GM19239 (cell line): ENCODE results near the gene TSEN2.
"Not testable (repeated sequence)": the region's sequence is repeated elsewhere in the genome, so short reads cannot be mapped to it uniquely, and the experiment has no call there.

Source experiments
- DNase-seq: peaks from one replicate; pipeline ENCODE4 v3.0.0; 2011; ENCODE audit warnings: low spot score; ENCODE audit not compliant: insufficient read length
- FAIRE-seq: peaks from 2 replicates; lab custom pipeline; 2011; peaks lifted over from hg19 to GRCh38; lab: Jason Lieb, UNC

Gene TSEN2

DNA sequence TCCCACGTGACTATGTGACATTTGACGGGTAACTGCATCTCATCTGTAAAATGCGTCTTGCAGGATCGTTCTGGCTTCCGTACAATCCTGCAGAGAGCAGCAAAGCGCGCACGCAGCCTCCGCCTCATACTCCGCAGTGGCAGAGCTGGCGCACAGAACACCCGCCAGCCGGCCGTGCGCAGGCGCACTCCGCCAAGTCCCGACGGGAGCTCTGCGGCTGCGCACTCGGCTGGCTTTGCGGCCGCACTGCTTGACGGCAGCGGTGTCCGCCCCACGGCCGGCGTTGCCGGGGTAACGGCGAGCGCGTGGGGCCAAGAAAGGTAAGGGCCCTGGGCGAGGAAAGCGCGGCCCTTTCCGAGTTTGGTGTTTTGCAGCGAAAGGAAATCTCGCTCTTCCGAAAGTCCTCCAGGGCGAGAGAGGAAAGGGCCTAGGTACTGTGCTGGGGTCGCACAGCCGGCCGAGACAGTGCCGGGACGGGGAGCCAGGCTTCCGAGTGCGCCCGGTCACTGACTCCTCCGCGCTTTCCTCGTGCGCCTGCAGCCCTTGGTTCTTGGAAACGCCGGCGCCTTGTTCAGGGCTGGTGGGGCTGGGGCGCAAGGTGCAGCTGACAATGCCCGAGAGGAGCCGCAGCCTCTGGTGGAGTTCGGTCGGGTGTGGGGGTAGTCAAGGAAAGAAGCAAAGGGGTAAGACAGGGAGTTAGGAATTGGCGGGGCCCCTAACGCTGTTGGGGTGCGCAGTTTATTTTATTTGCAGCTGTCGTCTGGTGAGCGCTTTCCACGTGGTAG is at the start of gene TSEN2:
TSS of gene TSEN2 (plus strand) at position 283 of the 785 bp plus-strand sequence. CDS start 5,321 bp downstream, outside the sequence.
- peak; percentile 90 for DNase-seq
- peak; percentile 94 for FAIRE-seq

DNA sequence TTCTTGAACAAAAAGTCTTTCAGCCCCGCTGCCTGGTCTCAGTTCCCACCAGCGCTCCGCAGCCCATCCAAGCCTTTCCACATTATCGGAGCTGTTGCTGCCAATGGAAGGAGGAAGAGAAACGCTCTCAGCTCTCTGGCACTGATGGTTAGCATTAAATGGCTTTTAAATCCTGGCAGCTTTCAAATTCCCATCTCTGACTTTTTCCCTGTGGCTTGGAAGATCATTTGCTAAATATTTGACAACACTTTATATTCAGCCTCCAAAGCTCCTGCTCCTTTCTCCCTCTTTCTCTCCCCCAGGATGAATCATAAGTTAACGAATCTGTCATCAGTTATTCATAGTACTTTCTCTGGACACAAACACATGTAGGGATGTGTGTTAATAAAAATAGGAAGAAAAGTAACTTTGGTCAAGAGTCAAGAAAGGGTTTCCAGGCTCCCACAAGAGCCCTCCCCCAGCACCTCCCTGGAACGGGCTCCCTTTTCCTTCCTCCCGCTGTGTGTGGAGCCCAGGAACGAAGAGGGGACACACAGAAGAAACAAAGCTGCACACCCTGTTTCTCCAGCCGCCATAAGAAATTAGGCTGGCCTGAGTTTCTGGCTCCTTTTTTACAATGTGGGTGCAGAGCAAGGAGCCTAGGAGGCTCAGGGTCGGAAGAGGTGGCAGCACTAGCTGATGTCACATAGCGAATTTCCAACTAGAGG is 47.6 kb upstream of the TSEN2 start:
- FAIRE-seq (no peak), DNase-seq (no peak)

DNA sequence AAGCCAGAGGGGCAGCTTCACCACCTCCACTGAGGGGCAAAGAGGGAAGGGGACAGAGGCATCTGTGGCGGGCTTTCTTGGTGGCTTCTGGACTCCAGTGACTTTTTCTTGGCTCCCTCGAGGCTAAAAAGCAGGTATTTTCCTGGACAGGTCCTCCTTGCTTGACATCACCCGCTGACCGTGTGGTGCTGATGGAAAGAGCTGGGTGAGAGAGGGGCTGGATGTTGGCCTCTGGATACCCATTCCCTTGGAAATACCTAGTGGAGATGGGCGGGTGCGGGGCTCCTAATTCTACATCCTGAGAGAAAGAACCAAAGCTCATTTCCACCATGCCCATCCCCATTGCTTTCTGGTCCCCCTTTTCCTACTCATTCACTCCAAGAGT is 47.1 kb upstream of the TSEN2 start:
- no peak for DNase-seq

DNA sequence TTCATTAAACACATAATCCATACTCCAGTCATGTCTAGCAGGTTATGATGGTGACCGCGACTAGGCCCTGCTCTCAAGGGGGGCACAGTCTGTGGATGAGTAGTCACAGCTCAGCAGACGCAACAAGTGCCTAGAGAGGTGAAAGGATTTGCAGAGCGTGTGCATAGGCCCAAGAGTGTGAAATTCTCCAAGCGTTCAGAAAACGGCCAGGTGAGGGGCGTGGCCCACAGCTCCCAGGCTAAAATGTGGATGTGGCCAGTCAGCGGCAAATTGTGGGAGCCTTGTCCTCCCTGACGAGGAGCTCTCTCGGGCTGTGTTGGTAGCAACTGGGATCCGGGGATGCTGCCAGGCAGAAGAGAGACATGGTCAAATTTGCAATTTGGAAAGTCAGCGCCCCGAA is 46.4 kb upstream of the TSEN2 start:
- DNase-seq (no peak), FAIRE-seq (no peak)

More for the DNA sequence above, 47.1 kb upstream of the TSEN2 start:
- no peak for FAIRE-seq

DNA sequence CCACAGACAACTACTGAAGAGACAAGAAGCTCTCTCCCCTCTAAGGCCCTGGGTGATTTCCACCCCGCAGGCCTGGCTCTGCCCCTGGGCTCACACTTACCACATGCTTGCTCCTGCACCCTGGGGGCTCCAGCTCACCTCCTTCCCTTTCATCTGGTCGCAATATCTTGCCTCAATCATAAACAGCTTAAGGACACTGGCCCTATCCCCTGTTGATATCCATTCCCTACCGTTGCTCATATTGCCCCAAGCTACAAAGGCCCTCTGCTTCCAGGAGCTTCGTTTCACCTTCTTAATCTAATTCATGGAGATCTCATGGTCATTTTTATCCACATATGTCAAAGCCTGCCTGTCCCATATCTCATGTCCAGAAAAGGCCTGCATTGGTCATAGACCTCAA is 46.0 kb upstream of the TSEN2 start:
- no peak for FAIRE-seq
- DNase-seq = no peak

DNA sequence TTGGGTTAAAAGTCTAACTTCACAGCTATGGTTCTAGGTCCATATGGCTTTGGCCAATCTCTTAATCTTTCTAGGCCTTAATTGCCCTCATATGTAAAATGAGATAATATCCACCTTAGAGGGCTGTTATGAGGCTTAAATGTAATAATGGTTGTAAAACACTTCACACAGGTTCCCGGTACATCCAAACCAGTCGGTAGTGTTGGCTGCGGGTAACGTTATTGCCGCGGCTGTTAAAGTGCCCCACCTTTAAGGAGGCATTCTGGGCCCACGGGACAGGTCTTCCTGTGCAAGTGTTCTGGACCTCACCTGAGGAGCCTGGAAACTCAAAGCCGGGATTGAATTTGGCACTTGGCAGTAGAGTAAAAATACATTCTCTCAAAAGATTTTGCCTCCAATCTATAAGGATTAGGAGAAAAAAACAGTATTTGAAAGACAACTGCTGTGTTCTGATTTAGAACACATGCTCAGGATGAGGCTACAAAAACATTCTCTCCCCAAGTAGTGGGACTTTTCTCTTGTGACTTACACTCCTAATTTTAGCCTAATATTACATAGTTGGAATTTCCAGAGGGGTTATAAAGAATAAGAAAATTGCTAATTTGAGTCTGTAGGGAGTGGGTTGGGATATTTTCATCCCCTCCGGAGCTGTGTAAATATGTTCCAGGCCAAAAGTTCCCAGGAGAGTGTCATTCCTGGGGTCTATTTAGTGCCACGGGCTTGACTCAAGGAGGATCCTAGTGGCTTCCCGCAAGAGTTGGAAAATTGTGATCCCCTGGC is 44.9 kb upstream of the TSEN2 start:
- no peak for DNase-seq
- FAIRE-seq = no peak

DNA sequence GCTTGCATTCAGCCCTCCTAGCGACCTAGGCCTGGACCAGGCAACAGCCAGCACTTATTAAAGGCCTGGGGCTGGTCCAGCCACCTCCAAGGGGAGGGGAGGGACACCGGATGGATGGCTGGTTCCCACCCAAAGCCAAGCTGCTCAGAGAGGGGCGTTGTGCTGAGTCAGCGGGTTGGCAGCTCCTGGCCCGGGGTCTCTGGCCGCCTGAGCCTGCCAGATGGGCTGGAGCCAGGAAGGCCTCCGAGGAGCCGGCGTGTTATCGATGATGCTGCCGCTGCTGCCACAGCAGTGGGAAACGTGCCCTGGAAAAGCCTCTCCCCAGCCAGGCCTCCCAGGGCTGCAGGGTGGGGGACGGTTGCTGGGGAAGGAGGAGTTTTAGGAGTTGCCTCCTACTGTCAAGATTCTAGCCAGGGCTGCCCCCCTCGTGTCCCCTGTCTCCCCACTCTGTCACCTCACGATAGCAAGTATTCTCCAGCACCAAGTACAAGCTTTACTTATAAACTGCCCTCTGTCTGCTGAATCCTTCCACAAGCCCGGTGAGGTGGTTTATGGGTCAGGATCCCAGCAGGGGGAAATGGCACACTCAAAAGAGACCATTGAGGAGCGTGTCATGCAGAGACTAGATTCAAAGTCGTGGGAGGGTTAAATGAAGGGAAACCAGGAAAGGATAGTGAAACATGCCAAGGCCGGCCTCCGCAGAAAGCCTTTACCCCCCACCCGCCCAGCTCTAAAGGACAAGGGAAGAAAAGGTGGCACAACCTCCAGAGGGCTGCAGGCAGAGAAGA is 43.2 kb upstream of the TSEN2 start:
- FAIRE-seq (no peak), DNase-seq (no peak)

DNA sequence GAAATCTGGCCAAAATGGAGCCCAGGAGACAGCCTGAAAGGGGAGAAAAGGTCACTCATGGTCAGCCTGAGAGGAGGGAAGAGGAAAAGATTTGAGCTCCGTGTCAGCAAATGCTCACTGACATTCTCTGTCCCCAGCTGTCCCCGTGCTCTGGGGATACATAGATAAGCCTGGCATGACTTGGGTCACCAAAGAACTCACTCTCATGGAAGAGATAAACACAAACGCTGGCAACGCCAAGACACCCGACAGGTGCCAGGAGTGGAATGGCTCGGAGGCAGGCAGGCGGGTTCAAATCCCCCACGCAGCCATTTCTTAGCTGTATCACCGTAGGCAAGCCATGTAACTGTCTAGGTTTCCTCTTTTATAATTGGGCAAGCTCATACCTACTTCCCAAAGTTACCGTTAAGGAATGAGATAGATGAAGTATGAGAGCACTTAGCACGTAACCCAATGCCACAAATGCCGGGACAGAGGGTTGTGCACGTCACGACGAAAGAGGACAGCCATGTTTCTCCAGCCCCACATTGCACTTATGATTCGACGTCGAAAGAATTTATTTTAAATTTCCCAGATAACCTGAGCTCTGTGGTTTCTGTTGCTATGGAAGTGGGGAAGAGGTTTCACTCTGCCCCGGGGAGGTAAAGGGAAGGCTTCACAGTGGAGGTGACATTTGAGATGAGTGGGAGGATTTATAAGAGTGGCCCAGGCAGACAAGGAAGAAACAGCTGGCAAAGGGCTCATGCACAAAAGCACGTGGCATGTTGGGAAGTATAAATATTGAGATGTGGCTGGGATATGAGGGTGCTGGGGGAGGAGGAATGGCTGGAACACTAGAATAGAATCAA is 41.4 kb upstream of the TSEN2 start:
- FAIRE-seq = no peak
- no peak for DNase-seq

DNA sequence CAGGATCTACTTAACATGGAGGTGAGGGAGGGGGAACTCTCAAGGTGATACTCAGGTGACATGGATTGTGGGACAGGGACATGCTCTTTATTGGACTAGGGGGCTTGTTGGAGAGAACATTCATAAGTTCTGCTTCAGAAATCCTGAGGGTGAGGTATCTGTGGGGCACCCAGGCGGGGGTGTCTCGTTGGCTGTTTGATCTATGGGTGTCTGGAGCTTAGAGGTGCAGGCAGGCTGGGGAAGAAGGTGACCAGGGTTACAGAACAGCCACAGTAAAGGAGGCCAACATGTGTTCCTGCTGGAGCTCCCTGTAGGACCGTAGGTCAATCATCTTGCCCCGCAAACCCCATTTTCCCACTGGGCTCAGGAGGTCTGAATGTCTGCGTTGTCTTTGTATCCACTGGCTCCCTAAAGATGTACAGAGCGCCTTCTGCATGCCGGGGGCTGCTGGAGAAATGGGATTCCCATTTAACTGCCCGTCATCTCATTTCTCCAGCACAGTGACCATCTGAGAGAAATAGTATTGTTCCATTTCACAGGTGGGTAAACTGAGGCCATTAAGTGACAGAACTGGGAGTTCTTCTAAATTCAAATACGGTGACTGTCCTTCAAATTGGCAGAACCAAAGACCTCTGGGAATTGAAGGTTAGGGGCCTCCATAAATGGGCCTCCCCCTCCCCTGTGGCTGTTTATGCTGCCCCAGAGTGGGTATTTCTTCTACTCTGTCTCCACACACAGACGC is 40.3 kb upstream of the TSEN2 start:
- no peak for FAIRE-seq
- no peak for DNase-seq

DNA sequence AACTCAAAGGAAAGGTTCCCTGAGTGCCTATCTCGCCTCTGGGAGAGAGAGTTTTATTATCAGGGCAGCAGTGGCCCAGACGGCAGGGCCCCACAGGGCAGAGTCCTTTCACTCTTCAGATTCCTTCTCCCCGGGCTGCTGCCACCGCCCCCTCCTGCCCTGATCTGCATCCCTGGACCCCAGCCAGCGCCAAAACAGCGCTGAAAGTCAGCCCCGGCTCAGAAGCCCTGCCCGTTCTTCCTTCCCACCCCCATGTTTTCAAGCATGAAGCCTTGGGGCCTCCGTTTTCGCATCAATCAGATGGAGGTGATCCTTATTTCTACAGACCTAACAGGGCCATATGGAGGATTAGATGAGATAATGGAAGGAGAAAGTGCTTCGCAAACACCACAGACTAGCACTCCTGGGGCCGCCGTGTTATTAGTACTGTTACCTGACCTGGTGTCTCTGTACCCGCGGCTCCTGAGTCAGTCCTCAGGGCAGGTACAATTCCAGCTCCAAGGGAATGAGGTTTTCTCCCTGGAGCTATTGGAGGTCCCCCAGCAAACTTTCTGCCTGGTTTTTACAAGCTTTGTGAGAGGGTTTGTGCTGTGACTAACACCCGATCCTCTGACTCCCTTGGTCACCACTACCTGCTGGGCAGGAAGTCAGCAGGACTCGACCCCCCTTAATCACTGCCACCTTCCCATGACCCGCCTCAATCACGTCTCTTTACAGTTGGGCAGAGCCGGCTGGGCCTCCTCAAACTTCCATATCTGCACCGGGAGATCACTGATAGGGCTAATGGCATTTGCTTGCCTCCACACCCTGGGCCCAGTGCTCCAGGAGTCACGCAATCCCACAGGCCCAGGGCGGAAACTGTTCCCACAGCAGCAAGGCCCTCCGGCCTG is 39.5 kb upstream of the TSEN2 start:
- no peak for DNase-seq
- FAIRE-seq = no peak

DNA sequence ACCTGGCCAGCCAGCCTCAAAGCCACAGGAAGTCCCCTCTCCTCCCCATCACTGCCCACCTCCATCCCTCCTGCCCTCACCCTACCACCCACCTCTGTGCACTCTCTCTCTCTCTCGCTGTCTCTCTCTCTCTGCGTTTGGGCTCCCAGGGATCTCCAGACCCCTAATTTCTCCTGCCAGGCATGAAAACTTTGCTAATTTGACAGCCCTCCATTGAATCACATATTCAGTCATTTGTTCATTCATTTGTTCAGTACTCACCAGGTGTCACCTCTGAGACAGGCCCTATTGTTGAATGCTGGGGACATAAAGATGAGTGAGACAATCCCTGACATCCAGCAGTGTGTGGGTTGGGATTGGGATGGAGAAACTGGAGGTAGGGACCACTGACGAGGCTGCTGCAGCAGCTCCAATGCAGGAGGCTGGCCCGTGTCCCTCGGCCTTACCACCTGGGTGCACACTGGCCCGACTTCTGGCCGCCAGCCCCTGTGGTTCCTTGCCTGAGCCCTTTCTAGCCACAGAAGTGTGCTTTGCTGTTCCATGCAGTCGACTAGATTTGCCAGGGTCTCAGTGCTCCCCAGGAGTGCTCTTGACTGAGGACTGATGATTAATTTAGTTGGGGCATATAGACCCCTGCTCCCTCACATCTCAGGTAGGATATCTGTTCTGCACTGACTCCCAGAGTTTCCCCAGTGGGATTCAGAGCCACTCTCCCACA is 38.6 kb upstream of the TSEN2 start:
- FAIRE-seq (no peak), DNase-seq (no peak)

DNA sequence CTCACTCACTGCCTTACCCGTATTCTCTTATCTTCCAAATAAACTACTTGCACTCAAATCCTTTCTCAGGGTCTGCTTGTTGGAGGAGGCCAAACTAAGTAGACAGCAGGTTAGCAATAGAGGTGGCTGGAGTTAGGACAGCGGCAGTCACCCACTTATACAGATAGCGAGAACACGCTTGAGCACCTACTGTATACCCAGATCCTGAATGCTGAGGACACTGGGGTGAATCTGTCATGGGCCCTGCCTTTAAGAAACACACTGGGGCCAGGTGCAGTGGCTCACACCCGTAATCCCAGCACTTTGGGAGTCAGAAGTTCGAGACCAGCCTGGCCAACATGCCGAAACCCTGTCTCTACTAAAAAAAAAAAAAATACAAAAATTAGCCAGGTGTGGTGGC is 38.0 kb upstream of the TSEN2 start:
- FAIRE-seq (no peak), DNase-seq (no peak)

DNA sequence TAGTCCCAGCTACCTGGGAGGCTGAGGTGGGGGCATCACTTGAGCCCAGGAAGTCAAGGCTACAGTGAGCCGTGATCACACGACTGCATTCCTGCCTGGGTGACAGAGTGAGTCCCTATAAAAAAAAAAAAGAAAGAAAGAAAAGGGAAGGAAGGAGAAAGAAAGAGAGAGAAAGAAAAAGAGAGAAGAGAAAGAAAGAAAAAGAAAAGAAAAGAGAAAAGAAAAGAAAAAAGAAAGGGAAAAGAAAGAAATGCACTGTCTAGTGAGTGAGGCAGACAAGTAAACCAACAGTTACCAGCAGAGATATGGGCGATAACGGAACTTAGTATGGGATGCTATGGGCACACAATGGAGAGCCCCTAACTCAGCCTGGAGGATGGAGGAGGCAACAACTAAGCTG is 37.2 kb upstream of the TSEN2 start:
- DNase-seq = no peak
- FAIRE-seq = no peak

DNA sequence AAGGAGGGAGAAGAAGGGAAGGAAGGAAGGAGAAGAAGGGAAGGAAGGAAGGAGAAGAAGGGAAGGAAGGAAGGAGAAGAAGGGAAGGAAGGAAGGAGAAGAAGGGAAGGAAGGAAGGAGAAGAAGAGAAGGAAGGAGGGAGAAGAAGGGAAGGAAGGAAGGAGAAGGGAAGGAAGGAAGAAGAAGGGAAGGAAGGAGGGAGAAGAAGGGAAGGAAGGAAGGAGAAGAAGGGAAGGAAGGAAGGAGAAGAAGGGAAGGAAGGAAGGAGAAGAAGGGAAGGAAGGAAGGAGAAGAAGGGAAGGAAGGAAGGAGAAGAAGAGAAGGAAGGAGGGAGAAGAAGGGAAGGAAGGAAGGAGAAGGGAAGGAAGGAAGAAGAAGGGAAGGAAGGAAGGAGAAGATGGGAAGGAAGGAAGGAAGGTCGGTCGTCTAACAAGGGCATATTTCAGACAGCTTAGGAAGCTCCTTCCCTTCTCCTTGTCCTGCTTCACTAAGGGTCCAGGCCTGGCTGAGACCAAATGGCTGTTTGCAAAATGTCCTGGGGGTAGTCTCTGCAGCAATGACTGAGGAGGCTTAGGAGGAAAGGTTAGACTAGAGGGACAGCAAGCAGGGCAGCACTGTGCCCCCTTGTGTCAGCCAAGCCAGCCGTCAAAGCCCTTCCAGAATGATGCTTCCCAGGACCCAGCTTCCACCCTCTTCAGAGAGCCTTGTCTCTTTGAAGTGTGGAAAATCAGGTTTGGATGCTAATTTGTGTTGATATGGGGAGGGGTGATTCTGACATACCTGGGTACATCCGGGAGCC is 35.7 kb upstream of the TSEN2 start:
- not testable (repeated sequence) for DNase-seq, FAIRE-seq

DNA sequence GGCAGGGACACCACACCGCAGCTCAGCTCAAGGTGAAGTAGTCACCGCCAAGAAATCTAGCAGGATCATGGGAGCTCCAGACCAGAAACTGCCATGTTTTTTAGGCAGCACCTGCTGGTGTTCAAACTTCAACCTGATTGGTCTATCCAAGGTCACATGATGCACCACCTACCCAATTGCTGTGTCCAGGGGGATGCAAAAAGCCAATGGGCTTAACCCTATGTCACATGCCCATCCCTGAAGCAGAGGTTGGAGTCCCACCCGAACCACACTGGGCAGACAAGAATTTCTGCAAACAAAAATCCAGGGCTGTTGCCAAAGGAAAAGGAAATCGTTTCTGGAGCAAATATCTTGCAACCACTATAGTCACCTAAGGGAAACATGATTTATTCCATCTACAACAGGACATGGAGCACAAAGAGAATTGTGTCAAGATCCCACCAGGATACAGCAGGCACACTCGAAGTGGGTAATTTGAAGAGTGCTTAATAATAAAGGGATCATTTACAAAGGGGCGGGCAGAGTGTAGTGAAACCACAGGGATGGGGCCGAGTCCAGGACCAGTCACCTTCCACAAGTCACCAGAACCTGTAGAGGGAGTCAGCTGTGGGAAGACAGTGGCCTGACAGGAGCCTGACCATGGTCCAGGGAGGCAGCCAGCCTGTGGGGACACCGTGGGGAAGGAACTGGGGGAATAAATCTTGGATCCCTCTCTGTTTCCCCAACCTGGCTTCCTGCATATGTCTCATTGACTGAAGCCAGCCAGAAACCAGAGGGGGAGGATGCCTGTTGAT is 34.2 kb upstream of the TSEN2 start:
- no peak for DNase-seq
- no peak for FAIRE-seq
